Activated T-cell treated with anti-CD3 and anti-CD28 coated beads, Interleukin-2, amount 50 U/mL, for 48 hours (primary cell): ENCODE data around the gene PRSS27.
"Not testable (repeated sequence)": the region's sequence is repeated elsewhere in the genome, so short reads cannot be mapped to it uniquely, and the experiment has no call there.

Source experiments
- DNase-seq, 2 experiments: peaks; one replicate each; pipeline ENCODE4 v3.0.0-alpha.2; 2020

The PRSS27 gene

GRCh38 chr16:2670017-2670416 is 50.0 kb downstream of the PRSS27 start:
- peak; percentile 82 to 85 for DNase-seq

GRCh38 chr16:2669587-2669986 is 50.4 kb downstream of the PRSS27 start:
- DNase-seq, result not testable (repeated sequence)

GRCh38 chr16:2666671-2667070 is 53.4 kb downstream of the PRSS27 start:
- not testable (repeated sequence) for DNase-seq

- no peak for DNase-seq
Observed at GRCh38 chr16:2664574-2664982, 55.4 kb downstream of the PRSS27 start.

GRCh38 chr16:2663553-2664546 is 56.2 kb downstream of the PRSS27 start:
- DNase-seq, result peak; percentile 73 to 75
